ENCODE measurements around the gene CD99. TPM values are rescaled to one million over a fixed set of nuclear protein-coding genes. Genes with fewer than 3 reads are reported as not detected.
A peak's percentile ranks its signal among the peaks of the same experiment; 100 is the strongest.

Gene CD99
- polyA plus RNA-seq, 1 donor (not counting 4 experiments of a cell fraction or from before 2014, with no cell fraction given): 74.4 TPM

GRCh38 chrX:2718821-2719220, 27.7 kb downstream of the CD99 start:
- Histone ChIP-seq H3K9ac (ENCODE audit: control insufficient read depth, extremely low read depth, insufficient read depth, low read length) (no peak overlapping the region), H3K27me3 (ENCODE audit: control insufficient read depth, extremely low read depth, insufficient read depth, low read length) (no peaks in the 10 kb centered on the region), H3K9me1 (ENCODE audit: control insufficient read depth, extremely low read depth, insufficient read depth, low read length) (no peaks in the 10 kb centered on the region), H3K4me2 (ENCODE audit: control insufficient read depth, extremely low read depth, insufficient read depth, low read depth, low read length) (no peak overlapping the region), H2AFZ (ENCODE audit: control insufficient read depth, low read length) (no peak overlapping the region), H3K9me3 (ENCODE audit: control insufficient read depth, low read depth, low read length) (no peaks in the 10 kb centered on the region), H4K20me1 (ENCODE audit: control insufficient read depth, extremely low read depth, insufficient read depth, low read length) (no peaks in the 10 kb centered on the region), H3K79me2 (ENCODE audit: control insufficient read depth, insufficient read depth, low read length) (peaks cover 10% of the 10 kb centered on the region), H3K4me1 (ENCODE audit: control insufficient read depth, extremely low read depth, insufficient read depth, low read length) (no peaks in the 10 kb centered on the region), H3K4me3 (ENCODE audit: control insufficient read depth in 2 of 3, extremely low read depth in 1 of 3, insufficient read depth in 2 of 3, low read depth in 1 of 3, low read length in 3 of 3) (no peak overlapping the region), H3K36me3 (ENCODE audit: control insufficient read depth in 2 of 2, extremely low read depth in 1 of 2, insufficient read depth in 2 of 2, low read length in 2 of 2) (peaks cover 27 to 42% of the 10 kb centered on the region in 2 experiments), H3K27ac (ENCODE audit: control insufficient read depth, insufficient read depth, low read length) (no peak overlapping the region)
- DNase-seq (ENCODE audit: low read depth, low spot score) (no peak), FAIRE-seq (no peak)
- dilution Hi-C loops (cut with MboI; ENCODE audit: extremely low pct_ligation_motif_present, low sequenced_read_pairs): no loop called here
- TF ChIP-seq CTCF (optimal IDR thresholded peaks at IDR 0.05 in 1 of 3, IDR thresholded peaks at IDR 0.05 in 1 of 3, conservative IDR thresholded peaks at IDR 0.05 in 1 of 3; ENCODE audit: extremely low read depth in 1 of 3, insufficient read depth in 2 of 3, low read length in 3 of 3) (no peak), EZH2 (IDR thresholded peaks at IDR 0.05; ENCODE audit: low read length) (no peak)

GRCh38 chrX:2719774-2720447, 28.8 kb downstream of the CD99 start:
- Histone ChIP-seq H3K27me3 (ENCODE audit: control insufficient read depth, extremely low read depth, insufficient read depth, low read length) (no peaks in the 10 kb centered on the region), H3K9ac (ENCODE audit: control insufficient read depth, extremely low read depth, insufficient read depth, low read length) (no peak overlapping the region), H3K4me1 (ENCODE audit: control insufficient read depth, extremely low read depth, insufficient read depth, low read length) (no peaks in the 10 kb centered on the region), H3K27ac (ENCODE audit: control insufficient read depth, insufficient read depth, low read length) (no peak overlapping the region), H3K36me3 (ENCODE audit: control insufficient read depth in 2 of 2, extremely low read depth in 1 of 2, insufficient read depth in 2 of 2, low read length in 2 of 2) (peaks cover 27 to 42% of the 10 kb centered on the region in 2 experiments), H2AFZ (ENCODE audit: control insufficient read depth, low read length) (no peak overlapping the region), H3K9me3 (ENCODE audit: control insufficient read depth, low read depth, low read length) (no peaks in the 10 kb centered on the region), H3K4me2 (ENCODE audit: control insufficient read depth, extremely low read depth, insufficient read depth, low read depth, low read length) (no peak overlapping the region), H3K79me2 (ENCODE audit: control insufficient read depth, insufficient read depth, low read length) (peaks cover 4% of the 10 kb centered on the region), H3K4me3 (ENCODE audit: control insufficient read depth in 2 of 3, extremely low read depth in 1 of 3, insufficient read depth in 2 of 3, low read depth in 1 of 3, low read length in 3 of 3) (no peak overlapping the region), H3K9me1 (ENCODE audit: control insufficient read depth, extremely low read depth, insufficient read depth, low read length) (no peaks in the 10 kb centered on the region), H4K20me1 (ENCODE audit: control insufficient read depth, extremely low read depth, insufficient read depth, low read length) (no peaks in the 10 kb centered on the region)
- no peak for DNase-seq (ENCODE audit: low read depth, low spot score)
- dilution Hi-C loops (cut with MboI; ENCODE audit: extremely low pct_ligation_motif_present, low sequenced_read_pairs): no loop called here
- FAIRE-seq: peak; percentile 70
- TF ChIP-seq EZH2 (IDR thresholded peaks at IDR 0.05; ENCODE audit: low read length) (no peak), CTCF (optimal IDR thresholded peaks at IDR 0.05 in 1 of 3, IDR thresholded peaks at IDR 0.05 in 1 of 3, conservative IDR thresholded peaks at IDR 0.05 in 1 of 3; ENCODE audit: extremely low read depth in 1 of 3, insufficient read depth in 2 of 3, low read length in 3 of 3) (no peak)
